ENCODE measurements around the gene PPP6R3. TPM values are rescaled to one million over a fixed set of nuclear protein-coding genes. Genes with fewer than 3 reads are reported as not detected.

Gene PPP6R3
- total and polyA plus RNA-seq, 2 of the 8 experiments (the other 6 are each of a cell fraction or from before 2014, with no cell fraction given): 44.6 to 150 TPM

GRCh38 chr11:68543594-68543993 lies 83.0 kb downstream of the PPP6R3 start (continued):
- no peak for TF ChIP-seq TEAD4 (IDR thresholded peaks at IDR 0.05; ENCODE audit: low read depth, low read length)
- TF ChIP-seq BCL11A (IDR thresholded peaks at IDR 0.05; ENCODE audit: low read depth in 2 of 2, low read length in 2 of 2): no peak
- no peak for TF ChIP-seq POLR2A (IDR thresholded peaks at IDR 0.05; ENCODE audit: control extremely low read depth in 1 of 2, low read depth in 2 of 2, low read length in 2 of 2)
- TF ChIP-seq BRCA1 (IDR thresholded peaks at IDR 0.05; ENCODE audit: low read depth, low read length): no peak
- TF ChIP-seq CHD2 (IDR thresholded peaks at IDR 0.05; ENCODE audit: low read length): no peak
- no peak for TF ChIP-seq HDAC6 (IDR thresholded peaks at IDR 0.05; ENCODE audit: low read depth, low read length)
- no peak for TF ChIP-seq MAX (IDR thresholded peaks at IDR 0.05)
- TF ChIP-seq SRF (IDR thresholded peaks at IDR 0.05; ENCODE audit: low read depth, low read length): no peak
